ENCODE measurements around the gene TRIB2. TPM values are rescaled to one million over a fixed set of nuclear protein-coding genes. Genes with fewer than 3 reads are reported as not detected.

The TRIB2 gene
- total and polyA plus RNA-seq, 2 donors (not counting 3 experiments of a cell fraction or from before 2014, with no cell fraction given): 15.8 to 20.5 TPM

DNA sequence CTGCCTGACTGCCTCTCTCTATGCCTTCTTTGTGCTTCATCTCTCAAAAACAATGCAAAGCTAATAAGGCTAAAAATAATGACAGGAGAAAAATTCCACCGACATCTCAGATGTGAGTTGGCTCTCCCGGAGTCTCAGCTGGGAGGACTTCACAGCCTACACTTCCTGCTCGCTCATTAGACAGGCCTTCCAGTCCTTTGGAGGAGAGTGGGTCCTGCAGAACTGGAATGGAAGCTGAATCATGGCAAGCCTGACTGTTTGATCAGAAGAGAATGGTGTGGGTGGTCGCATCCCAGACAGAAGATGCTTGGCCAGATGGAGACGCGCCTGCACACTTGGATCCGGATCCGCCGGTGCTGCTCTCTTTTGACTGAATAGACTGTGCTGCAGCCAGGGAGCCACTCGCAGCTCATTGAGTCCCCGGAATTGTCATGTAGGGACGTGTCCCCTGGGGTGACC is 49.7 kb downstream of the TRIB2 start:
- H3K9me1 ChIP-seq (replicated peaks; ENCODE audit: control insufficient read depth, extremely low read depth, insufficient read depth, low read length): no peaks in the 10 kb centered on the region
- DNase-seq (ENCODE audit: low read depth, low spot score) (no peak), FAIRE-seq (no peak)
- TF ChIP-seq MYC (IDR thresholded peaks at IDR 0.05; ENCODE audit: low read depth, low read length): no peak
- TF ChIP-seq POLR2A (IDR thresholded peaks at IDR 0.05; ENCODE audit: low read depth, low read length): no peak
- TF ChIP-seq JUN (IDR thresholded peaks at IDR 0.05; ENCODE audit: borderline replicate concordance, insufficient read depth, insufficient read length, low read depth): no peak
- no peak for TF ChIP-seq EZH2 (IDR thresholded peaks at IDR 0.05; ENCODE audit: borderline replicate concordance, low read depth, low read length, severe bottlenecking)
- no peak for TF ChIP-seq FOS (IDR thresholded peaks at IDR 0.05; ENCODE audit: borderline replicate concordance, insufficient read depth, low read length)
- no peaks in the 10 kb centered on the region for H3K4me1 ChIP-seq (ENCODE audit: control insufficient read depth, extremely low read depth, insufficient read depth, low read length)
- H2AFZ ChIP-seq (ENCODE audit: low read depth, low read length): no peak overlapping the region
- no peaks in the 10 kb centered on the region for H3K79me2 ChIP-seq (ENCODE audit: control insufficient read depth, insufficient read depth, low read length)
- H3K4me2 ChIP-seq (ENCODE audit: insufficient read depth, low read length): no peak overlapping the region
- H3K9ac ChIP-seq (replicated peaks; ENCODE audit: extremely low read depth, insufficient read depth, low read length): no peak overlapping the region
- dilution Hi-C loops (cut with MboI; ENCODE audit: extremely low pct_ligation_motif_present, low sequenced_read_pairs) (no loop called here), intact Hi-C loops (cut with micrococcal nuclease) (no loop called here)
- no peak overlapping the region for H3K27ac ChIP-seq (ENCODE audit: insufficient read depth, low read depth, low read length)
- H4K20me1 ChIP-seq (replicated peaks; ENCODE audit: control insufficient read depth, extremely low read depth, insufficient read depth, low read length): no peaks in the 10 kb centered on the region
- ChIA-PET CTCF (interaction anchor here (0.9 kb wide), 1 partner anchor 165 kb away, joined by 3 read pairs; no protein-coding TSS in a partner anchor), POLR2A (no interaction called here)
- H3K9me3 ChIP-seq (replicated peaks; ENCODE audit: control insufficient read depth, insufficient read depth, low read length): no peaks in the 10 kb centered on the region
- peaks cover 5 to 6% of the 10 kb centered on the region in 2 experiments for H3K27me3 ChIP-seq (ENCODE audit: control insufficient read depth in 2 of 2, insufficient read depth in 2 of 2, low read length in 2 of 2)
- no TSS peak for BruUV-seq (replicated peaks)
- H3K4me3 ChIP-seq (replicated peaks in 1 of 3; ENCODE audit: insufficient read depth in 1 of 3, low read depth in 1 of 3, low read length in 3 of 3): no peak overlapping the region
- H3K36me3 ChIP-seq (ENCODE audit: control insufficient read depth in 2 of 2, extremely low read depth in 1 of 2, insufficient read depth in 2 of 2, low read length in 2 of 2): no peaks in the 10 kb centered on the region

DNA sequence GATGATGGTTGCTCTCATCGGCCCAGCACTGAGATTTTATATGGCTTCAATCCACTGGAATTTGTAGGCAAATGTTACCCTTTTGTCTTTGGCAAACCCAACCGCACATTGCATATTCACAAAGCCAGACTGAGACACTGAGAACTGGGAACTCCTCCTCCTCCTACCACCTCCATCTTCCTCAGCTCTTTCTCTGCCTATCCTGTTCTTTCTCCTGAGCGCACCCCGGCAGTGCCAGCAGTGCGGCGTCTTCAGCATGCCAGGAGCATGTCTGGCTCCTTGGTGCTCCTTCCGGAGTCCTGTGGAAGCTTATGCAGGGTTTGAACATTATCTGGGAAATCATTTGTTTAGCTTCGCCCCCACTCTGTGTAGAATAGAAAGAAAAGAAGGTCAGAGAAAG is 50.8 kb downstream of the TRIB2 start:
- no TSS peak for BruUV-seq (replicated peaks)
- CTCF ChIA-PET: interaction anchor here (1.5 kb wide), 1 partner anchor 12 kb away, joined by 3 read pairs; no protein-coding TSS in a partner anchor
- dilution Hi-C loops (cut with MboI; ENCODE audit: extremely low pct_ligation_motif_present, low sequenced_read_pairs): no loop called here

More for the DNA sequence above, 50.8 kb downstream of the TRIB2 start:
- H3K4me2 ChIP-seq (ENCODE audit: insufficient read depth, low read length): no peak overlapping the region
- no peaks in the 10 kb centered on the region for H3K4me1 ChIP-seq (ENCODE audit: control insufficient read depth, extremely low read depth, insufficient read depth, low read length)
- H3K79me2 ChIP-seq (ENCODE audit: control insufficient read depth, insufficient read depth, low read length): no peaks in the 10 kb centered on the region
- FAIRE-seq (no peak), DNase-seq (ENCODE audit: low read depth, low spot score) (no peak)
- no peaks in the 10 kb centered on the region for H3K9me3 ChIP-seq (replicated peaks; ENCODE audit: control insufficient read depth, insufficient read depth, low read length)
- H3K27me3 ChIP-seq (ENCODE audit: control insufficient read depth in 2 of 2, insufficient read depth in 2 of 2, low read length in 2 of 2): peaks cover 5 to 6% of the 10 kb centered on the region in 2 experiments
- intact Hi-C loops (cut with micrococcal nuclease): no loop called here
- no peak overlapping the region for H3K4me3 ChIP-seq (replicated peaks in 1 of 3; ENCODE audit: insufficient read depth in 1 of 3, low read depth in 1 of 3, low read length in 3 of 3)
- H3K27ac ChIP-seq (ENCODE audit: insufficient read depth, low read depth, low read length): no peak overlapping the region
- no peaks in the 10 kb centered on the region for H3K9me1 ChIP-seq (replicated peaks; ENCODE audit: control insufficient read depth, extremely low read depth, insufficient read depth, low read length)
- no peak overlapping the region for H2AFZ ChIP-seq (ENCODE audit: low read depth, low read length)
- H4K20me1 ChIP-seq (replicated peaks; ENCODE audit: control insufficient read depth, extremely low read depth, insufficient read depth, low read length): no peaks in the 10 kb centered on the region
- no peak overlapping the region for H3K9ac ChIP-seq (replicated peaks; ENCODE audit: extremely low read depth, insufficient read depth, low read length)
- H3K36me3 ChIP-seq (ENCODE audit: control insufficient read depth in 2 of 2, extremely low read depth in 1 of 2, insufficient read depth in 2 of 2, low read length in 2 of 2): no peaks in the 10 kb centered on the region
- no peak for TF ChIP-seq FOS (IDR thresholded peaks at IDR 0.05; ENCODE audit: borderline replicate concordance, insufficient read depth, low read length)
- TF ChIP-seq EZH2 (IDR thresholded peaks at IDR 0.05; ENCODE audit: borderline replicate concordance, low read depth, low read length, severe bottlenecking): no peak
- TF ChIP-seq, protein P1, sequence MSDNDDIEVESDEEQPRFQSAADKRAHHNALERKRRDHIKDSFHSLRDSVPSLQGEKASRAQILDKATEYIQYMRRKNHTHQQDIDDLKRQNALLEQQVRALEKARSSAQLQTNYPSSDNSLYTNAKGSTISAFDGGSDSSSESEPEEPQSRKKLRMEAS (IDR thresholded peaks at IDR 0.05; ENCODE audit: insufficient read depth, insufficient read length): no peak
- TF ChIP-seq MYC (IDR thresholded peaks at IDR 0.05; ENCODE audit: low read depth, low read length): no peak
- TF ChIP-seq POLR2A (IDR thresholded peaks at IDR 0.05; ENCODE audit: low read depth, low read length): no peak
- no peak for TF ChIP-seq GATA2 (IDR thresholded peaks at IDR 0.05; ENCODE audit: insufficient read depth, insufficient read length, low read depth, low read length)
- TF ChIP-seq, protein P2, sequence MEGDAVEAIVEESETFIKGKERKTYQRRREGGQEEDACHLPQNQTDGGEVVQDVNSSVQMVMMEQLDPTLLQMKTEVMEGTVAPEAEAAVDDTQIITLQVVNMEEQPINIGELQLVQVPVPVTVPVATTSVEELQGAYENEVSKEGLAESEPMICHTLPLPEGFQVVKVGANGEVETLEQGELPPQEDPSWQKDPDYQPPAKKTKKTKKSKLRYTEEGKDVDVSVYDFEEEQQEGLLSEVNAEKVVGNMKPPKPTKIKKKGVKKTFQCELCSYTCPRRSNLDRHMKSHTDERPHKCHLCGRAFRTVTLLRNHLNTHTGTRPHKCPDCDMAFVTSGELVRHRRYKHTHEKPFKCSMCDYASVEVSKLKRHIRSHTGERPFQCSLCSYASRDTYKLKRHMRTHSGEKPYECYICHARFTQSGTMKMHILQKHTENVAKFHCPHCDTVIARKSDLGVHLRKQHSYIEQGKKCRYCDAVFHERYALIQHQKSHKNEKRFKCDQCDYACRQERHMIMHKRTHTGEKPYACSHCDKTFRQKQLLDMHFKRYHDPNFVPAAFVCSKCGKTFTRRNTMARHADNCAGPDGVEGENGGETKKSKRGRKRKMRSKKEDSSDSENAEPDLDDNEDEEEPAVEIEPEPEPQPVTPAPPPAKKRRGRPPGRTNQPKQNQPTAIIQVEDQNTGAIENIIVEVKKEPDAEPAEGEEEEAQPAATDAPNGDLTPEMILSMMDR (IDR thresholded peaks at IDR 0.05; ENCODE audit: extremely low read depth in 1 of 2, insufficient read depth in 1 of 2, low read depth in 1 of 2, low read length in 2 of 2): no peak
- no peak for TF ChIP-seq JUN (IDR thresholded peaks at IDR 0.05; ENCODE audit: borderline replicate concordance, insufficient read depth, insufficient read length, low read depth)
- TF ChIP-seq POLR2AphosphoS5 (IDR thresholded peaks at IDR 0.05; ENCODE audit: insufficient read depth, low read depth, low read length): no peak
- POLR2A ChIA-PET: no interaction called here
